Right cardiac atrium (tissue), 5 donors: Measurements from ENCODE around the gene PNPLA6. TPM values are rescaled to one million over a fixed set of nuclear protein-coding genes. Genes with fewer than 3 reads are reported as not detected.
"Not testable (repeated sequence)": the region's sequence is repeated elsewhere in the genome, so short reads cannot be mapped to it uniquely, and the experiment has no call there.

Source experiments
- ATAC-seq, 2 donors: fragments of 200-7000 bp; cut with Tn5 transposase; one replicate each; pipeline versions ENCODE4 v1.8.0 to v1.9.1; 2020; ENCODE audit warnings: moderate library complexity in 2 of 2, mild to moderate bottlenecking in 1 of 2
- DNase-seq, 3 donors: peaks; one replicate each; pipeline ENCODE4 v3.0.0-alpha.2; 2020
- H3K27ac ChIP-seq: one replicate; pipeline ENCODE4 v1.5.1; 2013; ENCODE audit warnings: mild to moderate bottlenecking, low read length, control low read depth, moderate library complexity
- H3K27me3 ChIP-seq: one replicate; pipeline ENCODE4 v1.6.1; 2013; ENCODE audit not compliant: control insufficient read depth, insufficient read depth
- H3K4me1 ChIP-seq: one replicate; pipeline ENCODE4 v1.6.1; 2013; ENCODE audit warnings: low read length; ENCODE audit not compliant: control insufficient read depth, insufficient read depth
- H3K4me3 ChIP-seq: one replicate; pipeline ENCODE4 v1.5.1; 2013; ENCODE audit warnings: low read length, control low read depth
- H3K9me3 ChIP-seq: one replicate; pipeline ENCODE4 v1.6.1; 2013; ENCODE audit warnings: low read length; ENCODE audit not compliant: control insufficient read depth
- WGBS: extraction: QIAGEN DNeasy Blood & Tissue Kit; methylation state at CpG from one replicate; pipeline ENCODE4 v1.1.7; 2013; 5-methylcytosine and 5-hydroxymethylcytosine counted together
- intact Hi-C, 4 donors: fragments of 100-400 bp; cut with DNase I; formaldehyde crosslinking; loops; one replicate each; pipeline versions ENCODE4 v1.11.0 to v1.14.0; 2022 to 2023
- polyA plus RNA-seq: library from polyadenylated mRNA; stranded (reverse); fragments of 200-250 nt; gene quantifications from one replicate; pipeline ENCODE4 v1.2.3, GENCODE V29; 2013
- total RNA-seq, 4 donors: library from RNA; stranded (reverse); fragmentation: NEBNext Ultra II Directional; extraction: Animal tissue kit (Norgen Biotek cat#: 25700); gene quantifications; one replicate each; pipeline ENCODE4 v1.2.1, GENCODE V29; 2021
- donor health status: healthy with polysubstance abuse.
- donor health status: DM: no; HTN: yes; CAD: no.
- donor health status: DM: no; HTN: no; CAD: no.
- donor health status: DM: no; HTN: yes; CAD: no; lungs with severe emphysema.
- donor health status: DM: yes; HTN: yes; CAD: no.

The PNPLA6 gene
- total and polyA plus RNA-seq, 5 donors = 33.5 to 70.9 (median 63.9) TPM

GRCh38 chr19:7534531-7535046 is 928 bp upstream of the PNPLA6 start:
- ATAC-seq (peak; percentile 67 to 76), DNase-seq (peak; percentile 78 to 89 (median 83))
- Histone ChIP-seq H3K4me1 (no peaks in the 10 kb centered on the region), H3K4me3 (peak overlapping the region; percentile 53), H3K9me3 (no peaks in the 10 kb centered on the region), H3K27ac (peak overlapping the region; percentile 55), H3K27me3 (no peaks in the 10 kb centered on the region)
- intact Hi-C loops = no loop called here
- under 1% methylated on average over 27 of the region's 27 CpGs for WGBS

- Histone ChIP-seq H3K27me3 (no peaks in the 10 kb centered on the region), H3K27ac (no peak overlapping the region), H3K4me1 (no peaks in the 10 kb centered on the region), H3K4me3 (peak overlapping the region; percentile 53), H3K9me3 (no peaks in the 10 kb centered on the region)
- peak in 1 of 2 donors; percentile 1 for ATAC-seq
- DNase-seq = no peak
- 17% methylated on average over 30 of the region's 30 CpGs for WGBS
- intact Hi-C loops = no loop called here
These were observed 630 bp downstream of the PNPLA6 start for GRCh38 chr19:7535998-7536695.

- H3K9me3 ChIP-seq, H3K27ac ChIP-seq, intact Hi-C loops, H3K4me1 ChIP-seq, H3K27me3 ChIP-seq, DNase-seq, ATAC-seq, H3K4me3 ChIP-seq: not testable (repeated sequence)
- WGBS = 97% methylated on average over 5 of the region's 5 CpGs
These were observed 3.5 kb downstream of the PNPLA6 start for GRCh38 chr19:7538990-7539389.

GRCh38 chr19:7539827-7540425 is 4.4 kb downstream of the PNPLA6 start:
- ATAC-seq (no peak), DNase-seq (peak in 1 of 3 donors; percentile 50)
- Histone ChIP-seq H3K27ac (no peak overlapping the region), H3K9me3 (no peaks in the 10 kb centered on the region), H3K27me3 (no peaks in the 10 kb centered on the region), H3K4me1 (no peaks in the 10 kb centered on the region), H3K4me3 (no peak overlapping the region)
- 94% methylated on average over 28 of the region's 28 CpGs for WGBS
- intact Hi-C loops = no loop called here

- DNase-seq (peak in 1 of 3 donors; percentile 66), ATAC-seq (peak in 1 of 2 donors; percentile 3)
- H3K27ac ChIP-seq = no peak overlapping the region
- H3K9me3 ChIP-seq = no peaks in the 10 kb centered on the region
- no peaks in the 10 kb centered on the region for H3K27me3 ChIP-seq
- intact Hi-C loops = no loop called here
- WGBS = 80% methylated on average over 39 of the region's 39 CpGs
- H3K4me1 ChIP-seq = no peaks in the 10 kb centered on the region
- H3K4me3 ChIP-seq = no peak overlapping the region
These were observed 5.4 kb downstream of the PNPLA6 start for GRCh38 chr19:7540761-7541474.

- 95% methylated on average over 15 of the region's 15 CpGs for WGBS
- Histone ChIP-seq H3K27ac (no peak overlapping the region), H3K4me3 (no peak overlapping the region), H3K27me3 (no peaks in the 10 kb centered on the region), H3K9me3 (no peaks in the 10 kb centered on the region), H3K4me1 (no peaks in the 10 kb centered on the region)
- ATAC-seq (no peak), DNase-seq (peak in 2 of 3 donors; percentile 53 to 65)
- intact Hi-C loops = no loop called here
These were observed 5.9 kb downstream of the PNPLA6 start for GRCh38 chr19:7541475-7541824.

GRCh38 chr19:7541828-7542443 is 6.4 kb downstream of the PNPLA6 start:
- H3K4me3 ChIP-seq = no peak overlapping the region
- DNase-seq = no peak
- 93% methylated on average over 11 of the region's 11 CpGs for WGBS
- no peaks in the 10 kb centered on the region for H3K27me3 ChIP-seq
- no peak for ATAC-seq
- intact Hi-C loops = no loop called here
- no peaks in the 10 kb centered on the region for H3K4me1 ChIP-seq
- no peak overlapping the region for H3K27ac ChIP-seq
- no peaks in the 10 kb centered on the region for H3K9me3 ChIP-seq

- peak in 1 of 3 donors; percentile 49 for DNase-seq
- Histone ChIP-seq H3K27ac (no peak overlapping the region), H3K9me3 (no peaks in the 10 kb centered on the region), H3K27me3 (no peaks in the 10 kb centered on the region), H3K4me1 (no peaks in the 10 kb centered on the region), H3K4me3 (no peak overlapping the region)
- intact Hi-C loops = no loop called here
- 96% methylated on average over 24 of the region's 24 CpGs for WGBS
- no peak for ATAC-seq
These were observed 7.2 kb downstream of the PNPLA6 start for GRCh38 chr19:7542556-7543348.

GRCh38 chr19:7544626-7545025 is 9.1 kb downstream of the PNPLA6 start:
- peak in 1 of 3 donors; percentile 53 for DNase-seq
- Histone ChIP-seq H3K9me3 (no peaks in the 10 kb centered on the region), H3K27ac (no peak overlapping the region), H3K4me1 (no peaks in the 10 kb centered on the region), H3K27me3 (no peaks in the 10 kb centered on the region), H3K4me3 (no peak overlapping the region)
- intact Hi-C loops = no loop called here
- peak; percentile 13 to 17 for ATAC-seq
- 72% methylated on average over 3 of the region's 3 CpGs for WGBS

GRCh38 chr19:7545300-7545699 is 9.8 kb downstream of the PNPLA6 start:
- WGBS = 86% methylated on average over 8 of the region's 8 CpGs
- H3K9me3 ChIP-seq = no peaks in the 10 kb centered on the region
- intact Hi-C loops = no loop called here

More at GRCh38 chr19:7545300-7545699, 9.8 kb downstream of the PNPLA6 start:
- no peaks in the 10 kb centered on the region for H3K4me1 ChIP-seq
- no peak overlapping the region for H3K27ac ChIP-seq
- no peaks in the 10 kb centered on the region for H3K27me3 ChIP-seq
- DNase-seq (no peak), ATAC-seq (no peak)
- H3K4me3 ChIP-seq = no peak overlapping the region
